Adrenal gland (tissue), 12 donors: ENCODE measurements around the gene LMLN. TPM values are rescaled to one million over a fixed set of nuclear protein-coding genes. Genes with fewer than 3 reads are reported as not detected.

Experiments used
- DNase-seq, 7 donors: peaks; one replicate each; pipeline ENCODE4 v3.0.0-alpha.2; 2019 to 2020
- H3K27ac ChIP-seq, 5 donors: fragments of 200-600 bp; sonication (generic) in 4 of 5; 1 replicate in 3 of 5; 2 replicates in 2 of 5; pipeline versions ENCODE4 v1.5.1 to v1.8.0; 2016 to 2020; ENCODE audit warnings: mild to moderate bottlenecking in 1 of 5
- H3K27me3 ChIP-seq: fragments of 200-600 bp; 2 replicates; pipeline ENCODE4 v1.8.0; 2021
- H3K36me3 ChIP-seq, 2 donors: fragments of 200-600 bp; replicated peaks in 1 of 2; 1 replicate in 1 of 2; 2 replicates in 1 of 2; pipeline versions ENCODE4 v1.5.1 to v1.8.0; 2018 to 2022
- H3K4me1 ChIP-seq, 2 donors: fragments of 200-600 bp; replicated peaks in 1 of 2; 1 replicate in 1 of 2; 2 replicates in 1 of 2; pipeline versions ENCODE4 v1.5.1 to v1.8.0; 2018 to 2021
- H3K4me3 ChIP-seq, 4 donors: fragments of 200-600 bp; sonication (generic) in 3 of 4; one replicate each; pipeline ENCODE4 v1.5.1; 2016 to 2018
- H3K9me3 ChIP-seq, 3 donors: fragments of 200-600 bp; sonication (generic) in 1 of 3; replicated peaks in 1 of 3; 1 replicate in 2 of 3; 2 replicates in 1 of 3; pipeline versions ENCODE4 v1.5.1 to v1.8.0; 2016 to 2021
- POLR2A ChIP-seq, 2 donors: fragments of 450-650 bp; IDR thresholded peaks; one replicate each; pipeline ENCODE4 v1.6.1; 2017; ENCODE audit warnings: antibody characterized with exemption in 2 of 2, mild to moderate bottlenecking in 2 of 2, moderate library complexity in 1 of 2
- WGBS, 4 donors: extraction: QIAGEN DNeasy Blood & Tissue Kit in 2 of 4; methylation state at CpG; one replicate each; pipeline versions ENCODE4 v1.1.5 to v1.1.7; 2013 to 2017; 5-methylcytosine and 5-hydroxymethylcytosine counted together
- intact Hi-C, 2 donors: fragments of 100-400 bp; cut with DNase I; formaldehyde crosslinking; loops; one replicate each; pipeline versions ENCODE4 v1.14.1 to v1.15.0; 2022 to 2023
- polyA plus RNA-seq, 3 donors: library from polyadenylated mRNA; stranded (reverse); fragments of 200-250 nt in 2 of 3; fragments of 350-450 nt in 1 of 3; fragmentation: Illumina TruSeq in 1 of 3; extraction: RNeasy Lipid Tissue Mini Kit (QIAGEN cat#74804) in 1 of 3; gene quantifications; one replicate each; pipeline ENCODE4 v1.2.3, GENCODE V29; 2013 to 2014
- total RNA-seq, 9 donors: library from RNA; depleted of rRNA in 4 of 9; stranded (reverse); fragments of >200 nt in 4 of 9; fragments of 120-200 nt in 1 of 9; fragmentation: NEBNext Ultra II Directional in 1 of 9; extraction: Animal tissue kit (Norgen Biotek cat#: 25700) in 1 of 9; gene quantifications; one replicate each; pipeline versions ENCODE4 v1.1.0 to v1.2.4, GENCODE V29; 2013 to 2023
- TF ChIP-seq, protein P1 (sequence below), 6 experiments: fragments of 450-650 bp in 4 of 6; fragments of 200-600 bp in 2 of 6; sonication (generic) in 1 of 6; IDR thresholded peaks; 1 replicate in 5 of 6; 2 replicates in 1 of 6; pipeline versions ENCODE4 v1.5.1 to v1.8.0; 2016 to 2021; ENCODE audit warnings: antibody characterized with exemption in 6 of 6, mild to moderate bottlenecking in 2 of 6, moderate library complexity in 1 of 6
- donor health status: healthy with polysubstance abuse.
- donor health status: Bipolar disorder and iron deficiency.
- donor health status: DM: yes; HTN: yes; CAD: no.
- donor health status: DM: no; HTN: no; CAD: no.
- donor health status: DM: no; HTN: no; CAD: no.
- donor health status: DM: yes; HTN: yes; CAD: no.

The LMLN gene
- total and polyA plus RNA-seq, 12 donors: 3.0 to 11.2 (median 6.4) TPM

DNA sequence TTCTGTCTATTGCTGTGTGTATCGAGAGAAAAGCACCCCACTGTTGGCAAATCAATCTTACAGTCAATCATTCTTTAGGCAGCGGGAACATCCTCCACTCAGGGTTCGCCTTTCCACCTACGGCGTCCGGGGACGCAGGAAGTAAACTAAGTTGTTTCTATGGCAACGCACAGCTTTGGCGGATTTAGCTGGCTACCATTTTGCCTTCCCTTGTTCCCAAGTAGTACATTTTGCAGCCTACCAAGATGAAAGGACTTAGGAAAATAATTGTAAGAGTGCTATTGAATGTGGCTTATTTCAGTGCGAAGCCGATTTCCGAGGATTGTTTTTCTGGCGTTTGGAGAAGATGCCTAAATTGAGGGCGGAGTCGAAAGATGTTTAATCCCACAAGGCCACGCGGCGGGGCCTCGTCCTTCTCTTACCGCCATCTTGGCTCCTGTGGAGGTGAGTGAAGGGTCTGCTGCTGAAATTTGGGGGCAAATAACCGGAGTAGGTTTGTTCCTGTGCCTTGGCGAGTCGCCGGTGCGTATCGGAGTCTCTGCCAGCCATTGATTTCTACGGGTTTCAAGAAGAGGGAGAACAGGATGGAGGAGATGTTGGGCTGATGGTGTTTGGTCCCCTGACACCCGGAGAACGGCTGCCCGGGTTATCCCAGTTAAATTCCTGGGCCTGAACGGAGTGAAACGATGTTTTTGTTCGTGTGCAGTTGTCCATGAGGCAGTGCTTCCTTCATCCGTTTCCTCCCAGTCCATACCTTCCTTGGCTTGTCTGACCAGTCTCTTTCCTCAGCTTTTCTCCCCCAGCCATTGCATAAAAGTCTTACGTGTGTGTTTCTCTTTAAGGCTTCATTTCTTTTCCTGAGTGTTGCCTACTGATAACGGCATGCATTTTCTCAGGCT lies 10.0 kb upstream of the LMLN start, which contains the start of gene RPL35A:
Gene RPL35A, plus strand, starts transcription at position 413 of the 899 bp plus-strand sequence. CDS start 778 bp downstream, outside the sequence.
- peaks cover 0 to 38% of the 10 kb centered on the region in 2 donors for H3K36me3 ChIP-seq
- peak; percentile 85 to 94 (median 88) for DNase-seq
- H3K27ac ChIP-seq: peak within 1 kb of the TSS; percentile 81 to 94 (median 86)
- 0 to 1% (median 0%) methylated on average over 23 to 36 of the region's 36 CpGs for WGBS, 4 donors
- H3K9me3 ChIP-seq: no peaks in the 10 kb centered on the region
- H3K4me3 ChIP-seq: peak within 1 kb of the TSS; percentile 46 to 86 (median 62)
- intact Hi-C loops: loop anchor here in 1 of 2 donors (5.0 kb wide), 1 partner anchor 48 kb away; no protein-coding TSS in a partner anchor
- H3K4me1 ChIP-seq: peaks cover 31 to 52% of the 10 kb centered on the region in 2 donors
- TF ChIP-seq POLR2A (IDR thresholded peaks at IDR 0.05): peak; percentile 69
- TF ChIP-seq, protein P1, sequence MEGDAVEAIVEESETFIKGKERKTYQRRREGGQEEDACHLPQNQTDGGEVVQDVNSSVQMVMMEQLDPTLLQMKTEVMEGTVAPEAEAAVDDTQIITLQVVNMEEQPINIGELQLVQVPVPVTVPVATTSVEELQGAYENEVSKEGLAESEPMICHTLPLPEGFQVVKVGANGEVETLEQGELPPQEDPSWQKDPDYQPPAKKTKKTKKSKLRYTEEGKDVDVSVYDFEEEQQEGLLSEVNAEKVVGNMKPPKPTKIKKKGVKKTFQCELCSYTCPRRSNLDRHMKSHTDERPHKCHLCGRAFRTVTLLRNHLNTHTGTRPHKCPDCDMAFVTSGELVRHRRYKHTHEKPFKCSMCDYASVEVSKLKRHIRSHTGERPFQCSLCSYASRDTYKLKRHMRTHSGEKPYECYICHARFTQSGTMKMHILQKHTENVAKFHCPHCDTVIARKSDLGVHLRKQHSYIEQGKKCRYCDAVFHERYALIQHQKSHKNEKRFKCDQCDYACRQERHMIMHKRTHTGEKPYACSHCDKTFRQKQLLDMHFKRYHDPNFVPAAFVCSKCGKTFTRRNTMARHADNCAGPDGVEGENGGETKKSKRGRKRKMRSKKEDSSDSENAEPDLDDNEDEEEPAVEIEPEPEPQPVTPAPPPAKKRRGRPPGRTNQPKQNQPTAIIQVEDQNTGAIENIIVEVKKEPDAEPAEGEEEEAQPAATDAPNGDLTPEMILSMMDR (IDR thresholded peaks at IDR 0.05): no peak
- H3K27me3 ChIP-seq: no peaks in the 10 kb centered on the region

DNA sequence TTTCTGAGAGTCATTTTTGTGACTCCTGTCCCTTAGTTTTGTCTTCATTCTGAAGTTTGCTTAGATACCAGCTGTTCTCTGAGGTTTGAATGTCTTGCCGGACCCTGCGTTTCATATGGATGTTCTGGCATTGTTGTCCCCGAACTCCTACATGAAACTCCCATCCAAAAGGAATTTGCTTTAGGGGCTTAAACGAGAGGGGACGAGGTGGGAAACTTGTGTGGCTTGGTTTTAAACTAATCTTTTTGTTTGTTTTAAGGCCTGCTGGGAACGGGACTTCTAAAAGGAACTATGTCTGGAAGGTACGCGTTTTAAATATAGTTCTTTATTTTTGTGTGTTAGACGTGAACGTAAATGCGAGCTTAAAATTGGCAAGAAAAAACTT lies 9.3 kb upstream of the LMLN start:
- TF ChIP-seq POLR2A (IDR thresholded peaks at IDR 0.05): no peak
- TF ChIP-seq, protein P1 (IDR thresholded peaks at IDR 0.05): no peak
- WGBS, 4 donors: 0 to 1% (median 1%) methylated on average over 11 of the region's 11 CpGs
- Histone ChIP-seq H3K27ac (peak overlapping the region; percentile 81 to 94 (median 86)), H3K36me3 (peaks cover 0 to 45% of the 10 kb centered on the region in 2 donors), H3K4me1 (peaks cover 31 to 52% of the 10 kb centered on the region in 2 donors), H3K27me3 (no peaks in the 10 kb centered on the region), H3K4me3 (peak overlapping the region; percentile 46 to 86 (median 62)), H3K9me3 (no peaks in the 10 kb centered on the region)
- intact Hi-C loops: no loop called here
- DNase-seq: no peak

DNA sequence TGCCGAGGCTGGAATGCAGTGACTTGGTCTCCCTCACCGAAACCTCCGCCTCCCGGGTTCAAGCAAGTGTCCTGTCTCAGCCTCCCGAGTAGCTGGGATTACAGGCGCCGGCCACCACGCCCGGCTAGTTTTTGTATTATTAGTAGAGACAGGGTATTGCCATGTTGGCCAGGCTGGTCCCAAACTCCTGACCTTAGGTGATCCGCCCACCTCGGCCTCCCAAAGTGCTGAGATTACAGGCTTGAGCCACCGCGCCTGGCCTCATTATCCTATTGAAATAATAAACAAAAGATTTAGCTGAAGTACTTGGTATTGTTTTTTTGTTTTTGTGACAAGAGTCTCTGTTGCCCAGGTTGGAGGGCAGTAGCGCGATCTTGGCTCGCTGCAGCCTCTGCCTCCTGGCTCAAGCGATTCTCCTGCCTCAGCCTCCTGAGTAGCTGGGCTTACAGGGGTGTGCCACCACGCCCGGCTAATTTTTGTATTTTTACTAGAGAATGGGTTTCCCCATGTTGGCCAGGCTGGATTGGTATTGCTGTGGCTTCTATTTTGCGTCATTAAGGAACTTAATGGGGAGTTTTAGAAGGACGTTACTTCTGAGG lies 8.5 kb upstream of the LMLN start:
- no peak for TF ChIP-seq POLR2A (IDR thresholded peaks at IDR 0.05)
- TF ChIP-seq, protein P1 (IDR thresholded peaks at IDR 0.05): no peak
- no peaks in the 10 kb centered on the region for H3K27me3 ChIP-seq
- H3K9me3 ChIP-seq: no peaks in the 10 kb centered on the region
- peaks cover 31 to 54% of the 10 kb centered on the region in 2 donors for H3K4me1 ChIP-seq
- peak overlapping the region in 3 of 5 donors; percentile 15 to 91 (median 86) for H3K27ac ChIP-seq
- H3K4me3 ChIP-seq: peak overlapping the region in 2 of 4 donors; percentile 46 to 86
- WGBS, 4 donors: 74 to 82% (median 76%) methylated on average over 21 of the region's 21 CpGs
- peaks cover 0 to 53% of the 10 kb centered on the region in 2 donors for H3K36me3 ChIP-seq
- intact Hi-C loops: no loop called here
- DNase-seq: peak in 2 of 7 donors; percentile 8 to 30

DNA sequence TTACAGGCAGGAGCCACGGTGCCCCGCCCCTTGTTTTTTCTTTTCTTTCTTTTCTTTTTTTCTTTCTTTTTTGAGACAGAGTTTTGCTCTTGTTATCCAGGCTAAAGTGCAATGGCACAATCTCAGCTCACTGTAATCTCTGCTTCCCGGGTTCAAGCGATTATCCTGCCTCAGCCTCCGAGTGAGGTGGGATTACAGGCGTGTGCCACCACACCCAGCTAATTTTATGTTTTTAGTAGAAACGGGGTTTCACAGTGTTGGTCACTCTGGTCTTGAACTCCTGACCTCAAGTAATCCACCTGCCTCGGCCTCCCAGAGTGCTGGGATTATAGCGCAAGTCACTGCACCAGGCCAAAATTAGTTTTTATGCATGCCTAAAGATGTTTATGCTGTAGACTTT lies 7.6 kb upstream of the LMLN start:
- WGBS, 4 donors: 82 to 88% (median 88%) methylated on average over 9 of the region's 9 CpGs
- TF ChIP-seq POLR2A (IDR thresholded peaks at IDR 0.05): no peak
- TF ChIP-seq, protein P1 (IDR thresholded peaks at IDR 0.05): no peak
- Histone ChIP-seq H3K27me3 (no peaks in the 10 kb centered on the region), H3K27ac (peak overlapping the region in 3 of 5 donors; percentile 24 to 55 (median 49)), H3K4me3 (no peak overlapping the region), H3K9me3 (no peaks in the 10 kb centered on the region), H3K4me1 (peaks cover 31 to 61% of the 10 kb centered on the region in 2 donors), H3K36me3 (peaks cover 0 to 58% of the 10 kb centered on the region in 2 donors)
- intact Hi-C loops: no loop called here
- DNase-seq: no peak
